Hippocampal formation (tissue), 2 donors: ENCODE results near the gene MRPS31.
"Not testable (repeated sequence)": the region's sequence is repeated elsewhere in the genome, so short reads cannot be mapped to it uniquely, and the experiment has no call there.

ENCODE experiments used
- DNase-seq, 2 donors: peaks; one replicate each; lab custom pipeline; 2025; lab: John Stamatoyannopoulos, UW

Gene MRPS31

DNA sequence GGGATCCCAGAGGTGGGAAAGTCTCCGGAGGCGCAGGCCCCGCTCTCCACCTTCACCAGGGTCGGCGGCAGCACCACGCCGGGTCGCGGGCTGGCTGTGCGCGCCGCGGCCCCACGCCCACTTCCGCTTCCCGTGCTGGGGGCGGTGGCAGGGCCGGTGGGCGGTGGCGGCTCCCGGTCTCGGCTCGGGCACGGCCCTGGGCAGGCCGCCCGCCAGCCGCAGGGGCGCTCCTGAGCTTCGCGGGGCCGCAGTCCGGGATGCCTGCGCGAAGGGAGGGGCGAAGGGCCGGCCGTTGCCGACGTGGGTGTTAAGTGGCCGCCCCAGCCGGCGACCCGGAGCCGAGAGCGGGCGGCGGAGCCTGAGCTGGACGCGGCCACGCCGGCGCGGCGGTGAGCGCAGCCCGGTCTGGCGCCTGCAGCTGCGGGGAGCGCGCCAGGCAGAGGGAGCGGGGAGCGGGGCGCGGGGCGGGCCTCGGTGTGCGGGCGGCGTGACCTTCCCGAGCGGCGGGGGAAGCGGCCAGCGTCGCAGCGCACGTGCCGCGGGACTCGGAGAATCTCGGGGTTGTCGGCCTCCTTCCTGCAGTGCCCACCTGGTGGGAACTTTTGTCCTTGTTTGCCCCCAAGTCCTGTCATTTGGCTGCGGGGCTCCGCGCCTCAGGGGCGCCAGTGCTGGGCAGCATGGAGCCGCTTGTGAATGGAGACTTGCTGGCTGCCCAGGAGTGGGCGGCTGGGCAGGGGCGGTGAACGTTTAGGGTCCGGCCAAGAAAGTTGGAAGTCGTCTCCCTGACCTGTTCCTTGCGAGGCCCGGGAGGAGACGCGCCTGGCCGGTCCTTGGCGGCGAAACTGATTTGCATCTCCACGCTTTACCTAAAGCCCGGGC, 18.5 kb upstream of the MRPS31 start, which contains the start of gene SLC25A15:
TSS of gene SLC25A15 (plus strand) at position 337 of the 879 bp plus-strand sequence. CDS start 3,616 bp downstream, outside the sequence.
- peak; percentile 33 to 52 for DNase-seq

GRCh38 chr13:40788540-40789274, 17.7 kb upstream of the MRPS31 start:
- not testable (repeated sequence) for DNase-seq

- DNase-seq: no peak
Measured at GRCh38 chr13:40787062-40787461, 16.1 kb upstream of the MRPS31 start.

DNA sequence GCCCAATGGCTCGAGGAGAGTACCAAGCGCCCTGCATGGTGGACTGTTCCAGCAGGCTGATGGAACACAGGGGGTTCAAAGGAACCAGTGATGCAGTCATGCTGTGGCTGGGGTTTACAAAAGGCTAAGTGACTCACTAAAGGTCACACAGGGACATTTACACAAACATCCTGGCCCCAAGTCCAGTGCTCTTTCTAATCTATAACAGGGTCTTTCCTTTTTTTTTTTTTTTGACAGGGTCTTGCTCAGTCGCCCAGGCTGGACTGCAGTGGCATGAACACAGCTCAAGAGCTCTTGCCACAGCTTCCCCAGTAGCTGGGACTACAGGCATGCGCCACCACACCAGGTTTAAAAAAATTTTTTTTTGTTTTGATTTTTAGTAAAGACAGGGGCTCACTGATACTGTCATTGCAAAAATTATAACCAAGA, 15.6 kb upstream of the MRPS31 start:
- no peak for DNase-seq

DNA sequence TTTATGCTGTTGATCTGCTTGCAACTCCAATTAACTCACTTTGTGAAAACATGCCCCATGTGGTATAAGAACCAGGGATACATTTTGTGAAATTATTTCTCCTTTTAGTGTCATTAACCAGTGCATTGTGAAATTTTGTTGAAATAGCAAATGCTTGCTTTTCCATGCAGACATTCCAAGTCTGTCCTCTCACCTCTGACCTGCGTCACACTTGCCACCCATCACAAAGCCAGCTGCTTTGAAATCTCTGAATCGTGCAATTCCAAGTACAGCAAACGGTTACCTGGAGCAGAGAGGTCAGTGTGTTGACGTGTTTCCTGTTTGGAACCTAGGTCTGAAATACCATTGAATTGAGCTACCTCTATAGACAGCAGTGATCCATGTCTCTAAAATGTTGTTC, 13.6 kb upstream of the MRPS31 start:
- no peak for DNase-seq

DNA sequence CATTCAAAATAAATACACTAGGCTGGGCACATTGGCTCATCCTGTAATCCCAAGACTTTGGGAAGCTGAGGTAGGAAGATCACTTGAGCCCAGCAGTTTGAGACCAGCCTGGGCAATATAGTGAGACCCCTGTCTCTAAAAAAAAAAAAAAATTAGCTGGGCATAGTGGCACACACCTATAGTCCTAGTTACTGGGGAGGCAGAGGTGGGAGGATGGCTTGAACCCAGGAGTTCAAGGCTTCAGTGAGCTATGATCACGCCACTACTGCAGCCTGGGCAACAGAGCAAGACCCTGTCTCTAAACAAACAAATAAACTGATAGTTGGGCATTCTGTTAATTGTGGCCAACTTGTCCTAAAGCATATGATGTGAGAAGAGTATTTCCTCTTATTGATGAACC, 12.0 kb upstream of the MRPS31 start:
- not testable (repeated sequence) for DNase-seq

DNA sequence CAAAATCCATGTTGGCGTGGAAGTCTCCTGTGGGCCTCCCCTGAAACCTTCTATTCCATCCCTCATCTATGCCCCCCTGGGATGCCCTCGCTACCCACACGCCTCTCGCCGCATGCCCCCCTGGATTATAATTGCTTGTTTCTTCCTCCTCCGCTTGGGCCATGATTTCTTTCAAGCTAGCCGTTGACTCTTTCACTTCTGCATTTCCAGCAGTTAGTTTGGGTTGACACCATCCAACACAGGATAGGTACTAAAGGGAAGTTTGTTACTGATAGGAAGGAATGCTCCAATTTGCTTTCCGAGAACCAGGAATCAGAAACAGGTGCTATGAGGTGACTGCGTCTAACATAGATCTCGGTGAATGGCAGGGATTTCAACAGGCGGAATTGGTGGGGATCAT, 10.7 kb upstream of the MRPS31 start:
- no peak for DNase-seq

DNA sequence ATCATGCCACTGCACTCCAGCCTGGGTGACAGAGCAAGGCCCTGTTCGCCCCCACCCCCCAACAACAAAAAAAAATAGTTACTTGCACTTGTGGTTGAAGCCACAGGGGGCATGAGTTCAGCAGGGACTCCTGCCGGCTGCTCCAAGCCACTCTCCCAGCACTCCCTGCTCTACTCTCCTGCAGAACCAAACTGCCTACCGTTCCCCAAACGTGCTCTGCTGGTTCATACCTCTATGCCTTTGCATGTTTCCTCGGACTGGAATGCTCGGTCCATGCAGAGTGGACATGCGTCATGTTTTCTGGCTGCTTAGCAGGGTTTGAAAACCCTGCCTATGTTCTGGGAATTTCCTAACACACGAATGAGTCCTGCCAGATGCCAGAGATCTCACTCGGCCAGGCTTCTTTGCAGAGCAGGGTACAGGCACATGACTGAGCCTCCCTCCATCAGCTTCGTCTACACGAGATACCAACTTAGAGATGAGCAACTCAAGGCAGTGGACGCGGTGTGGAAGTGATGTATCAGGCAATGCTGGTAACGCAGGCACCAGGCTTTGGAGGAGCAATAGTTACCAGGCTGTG, 9.9 kb upstream of the MRPS31 start:
- no peak for DNase-seq

DNA sequence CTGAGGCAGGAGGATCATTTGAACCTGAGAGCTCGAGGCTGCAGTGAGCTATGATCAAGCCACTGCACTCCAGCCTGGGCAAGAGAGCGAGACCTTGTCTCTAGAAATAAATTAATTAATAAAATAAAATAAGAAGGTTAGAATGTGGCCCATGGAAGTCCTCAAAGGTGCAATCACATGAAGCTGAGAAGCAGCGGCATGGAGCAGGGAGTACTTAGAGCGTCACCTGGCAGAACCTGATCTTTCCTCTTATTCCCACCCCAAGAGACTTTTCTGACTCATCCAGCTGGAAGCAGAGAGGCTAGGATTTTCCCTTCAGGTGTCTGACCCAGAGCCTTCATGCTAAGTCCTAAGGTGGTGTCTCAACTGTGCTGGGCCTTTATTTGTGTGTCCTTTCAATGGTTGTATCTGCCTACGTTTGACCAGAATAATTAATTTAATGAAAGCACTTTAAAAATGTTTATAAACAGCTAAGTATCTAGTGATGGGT, 8.9 kb upstream of the MRPS31 start:
- no peak for DNase-seq

- DNase-seq: no peak
Measured at GRCh38 chr13:40779049-40779448, 8.1 kb upstream of the MRPS31 start.

DNA sequence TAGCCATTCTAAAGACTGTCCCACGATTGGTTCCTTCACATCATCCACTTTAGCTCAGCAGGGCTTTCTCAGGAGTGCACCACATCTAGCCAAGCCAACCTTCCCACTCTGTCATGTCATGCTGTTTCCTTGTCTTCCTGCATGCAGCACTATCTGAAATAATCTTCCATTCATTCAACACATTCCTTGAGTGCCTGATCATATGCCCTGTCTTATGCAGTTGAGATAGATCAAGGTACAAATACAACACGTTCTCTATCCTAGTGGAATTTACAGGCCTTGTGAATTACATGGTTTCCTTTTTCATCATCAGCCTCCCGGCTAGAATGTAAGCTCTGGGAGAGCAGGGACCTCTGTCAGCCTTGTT, 6.8 kb upstream of the MRPS31 start:
- no peak for DNase-seq

GRCh38 chr13:40777166-40777808, 6.3 kb upstream of the MRPS31 start:
- peak; percentile 6 to 66 for DNase-seq

- DNase-seq: no peak
Measured at GRCh38 chr13:40776681-40777165, 5.7 kb upstream of the MRPS31 start.

- no peak for DNase-seq
Measured at GRCh38 chr13:40776232-40776631, 5.2 kb upstream of the MRPS31 start.

DNA sequence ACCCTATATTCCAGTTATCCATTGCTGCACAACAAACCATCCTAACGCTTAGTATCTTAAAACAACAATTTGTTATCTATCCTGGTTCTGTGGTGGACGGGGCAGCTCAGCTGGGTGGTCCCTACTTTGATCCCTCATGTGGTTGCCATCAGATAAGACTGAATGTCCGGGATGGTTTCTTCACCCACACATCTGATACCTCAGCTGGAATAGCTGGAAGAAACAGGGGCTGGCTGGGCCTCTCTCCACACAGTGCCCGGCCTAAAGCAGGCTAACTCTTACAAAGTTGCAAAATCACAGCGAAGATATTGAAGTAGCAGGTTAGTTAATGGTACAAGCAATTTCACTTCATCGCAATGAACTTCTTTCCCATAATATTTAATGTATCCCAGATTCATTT, 3.7 kb upstream of the MRPS31 start:
- DNase-seq: no peak

DNA sequence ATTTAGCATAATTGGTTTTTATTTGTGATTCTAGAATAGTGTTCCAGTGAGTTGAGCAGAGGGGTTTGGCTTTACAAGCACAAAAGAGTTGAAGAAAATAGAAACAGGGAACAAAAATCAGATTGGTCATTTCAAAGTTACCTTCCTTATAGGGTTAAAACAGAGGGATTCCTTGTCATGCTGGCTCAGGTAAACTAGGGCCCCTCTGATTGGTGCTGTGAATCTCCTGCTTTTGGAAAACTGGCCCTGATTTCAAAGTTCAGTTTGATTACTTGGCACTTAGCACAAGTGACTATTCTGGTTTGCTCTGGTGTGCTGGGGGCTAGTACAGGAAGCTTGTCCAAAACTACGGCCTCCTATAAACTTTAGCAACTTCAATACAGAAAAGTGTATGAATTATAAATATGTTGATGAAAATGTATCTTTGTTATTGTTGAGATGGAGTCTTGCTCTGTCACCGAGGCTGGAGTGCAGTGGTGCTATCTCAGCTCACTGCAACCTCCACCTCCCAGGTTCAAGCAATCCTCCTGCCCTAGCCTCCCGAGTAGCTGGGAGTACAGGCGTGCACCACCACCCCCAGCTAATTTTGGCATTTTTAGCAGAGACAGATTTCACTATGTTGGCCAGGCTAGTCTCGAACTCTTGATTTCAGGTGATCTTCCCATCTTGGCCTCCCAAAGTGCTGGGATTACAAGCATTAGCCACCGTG, 1.9 kb upstream of the MRPS31 start:
- DNase-seq: no peak

GRCh38 chr13:40770609-40770933, 419 bp downstream of the MRPS31 start:
- DNase-seq: no peak

- DNase-seq: no peak
Measured at GRCh38 chr13:40769970-40770369, 1.0 kb downstream of the MRPS31 start.

DNA sequence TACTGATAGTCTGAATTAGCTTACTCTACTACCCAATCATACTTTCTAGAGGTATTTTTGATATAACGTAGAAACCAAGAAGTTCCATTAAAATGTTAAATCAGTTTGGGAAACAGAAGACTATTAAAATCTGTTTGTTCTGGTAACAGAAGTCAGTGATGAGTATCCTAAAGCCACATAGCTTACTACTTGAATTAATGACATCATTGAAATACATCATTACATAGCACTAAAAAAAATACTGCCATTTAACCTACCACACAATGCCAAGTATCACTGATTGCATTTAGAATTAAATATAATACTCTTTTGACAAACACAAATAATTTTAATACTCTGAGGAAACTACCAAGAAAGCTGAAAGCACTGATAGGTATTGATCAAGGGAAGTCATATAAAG, 5.4 kb downstream of the MRPS31 start:
- no peak for DNase-seq

DNA sequence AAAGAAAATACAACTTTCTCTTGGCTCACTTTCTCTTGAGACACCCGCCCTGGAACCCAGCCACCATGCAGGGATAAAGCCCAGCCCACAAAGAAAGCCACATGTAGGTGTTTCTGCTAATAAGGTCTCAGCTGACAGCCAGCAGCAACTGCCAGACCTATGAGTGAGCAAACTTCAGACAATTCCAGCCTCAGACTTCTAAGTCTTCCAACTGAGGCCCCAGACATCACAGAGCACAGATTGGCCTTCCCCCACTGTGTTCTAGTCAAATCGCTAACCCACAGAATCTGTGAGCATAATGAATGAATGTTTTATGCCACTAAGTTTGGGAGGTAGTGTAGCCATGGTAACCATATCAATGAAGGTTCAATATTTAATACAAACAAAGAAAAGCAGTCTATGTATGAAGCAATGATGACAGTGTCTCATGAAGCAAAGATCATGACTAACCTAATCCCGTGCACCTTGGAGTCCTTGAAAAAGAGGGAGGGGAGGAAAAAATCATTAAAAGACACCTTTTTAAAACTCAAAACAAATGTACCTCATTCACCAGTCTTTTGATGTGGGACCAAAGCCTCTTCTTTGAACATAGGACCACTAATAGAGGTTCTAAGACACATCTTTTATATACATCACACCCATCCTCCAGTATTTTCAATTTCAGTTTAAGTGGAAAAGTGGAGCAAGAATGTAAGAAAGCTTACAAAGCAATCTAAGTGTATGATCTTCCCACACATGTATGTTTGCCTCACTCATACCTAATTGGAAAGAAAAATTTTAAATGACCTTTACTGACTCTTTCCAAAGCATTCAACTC, 6.2 kb downstream of the MRPS31 start:
- DNase-seq: no peak

DNA sequence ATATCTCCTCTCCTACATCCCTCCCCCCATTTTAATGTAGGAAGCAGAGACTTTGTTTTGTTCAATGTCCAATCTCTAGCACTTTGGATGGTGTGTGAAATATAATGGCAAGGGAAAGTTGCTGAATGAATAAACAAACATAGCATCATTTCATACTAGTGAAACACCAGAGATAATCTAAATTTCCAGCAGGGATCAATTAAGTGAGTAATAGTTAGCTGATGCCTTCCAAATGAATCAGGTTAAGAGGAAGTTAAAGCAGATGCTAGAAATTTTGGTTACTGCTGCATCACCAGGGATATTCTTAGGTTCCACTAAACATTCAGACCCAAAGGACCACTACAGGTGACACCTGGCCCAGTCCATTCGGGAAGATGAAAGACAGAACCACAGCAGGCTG, 8.1 kb downstream of the MRPS31 start:
- DNase-seq: no peak
